Endothelial cell of umbilical vein (primary cell): ENCODE results near the gene PACS1. TPM values are rescaled to one million over a fixed set of nuclear protein-coding genes. Genes with fewer than 3 reads are reported as not detected.

Experiments
- BruUV-seq: library from RNA; stranded (reverse); fragments of 400-500 nt; replicated peaks from 2 replicates; lab custom pipeline; 2021; lab: Mats Ljungman, UMichigan
- CTCF ChIA-PET: fragments of 300-600, 350-600 bp; sonication (Branson Sonifier 250); formaldehyde crosslinking; loops from one replicate; lab custom pipeline; 2021; ENCODE audit warnings: antibody characterized with exemption, inconsistent platforms; lab: Charles Lee
- POLR2A ChIA-PET: fragments of 300-600, 350-600 bp; sonication (Branson Sonifier 250); formaldehyde crosslinking; loops from one replicate; lab custom pipeline; 2021; ENCODE audit warnings: antibody characterized with exemption, inconsistent platforms; lab: Charles Lee
- DNase-seq: peaks from one replicate; pipeline ENCODE4 v3.0.0-alpha.2; 2011; ENCODE audit warnings: low read depth, low spot score
- FAIRE-seq: peaks from 2 replicates; lab custom pipeline; 2011; peaks lifted over from hg19 to GRCh38; lab: Jason Lieb, UNC
- H2AFZ ChIP-seq: 2 replicates; pipeline ENCODE4 v1.6.0; 2012; ENCODE audit warnings: low read depth, low read length, control low read depth, inconsistent platforms
- H3K27ac ChIP-seq: 2 replicates; pipeline ENCODE4 v1.5.1; 2011; ENCODE audit warnings: low read depth, mild to moderate bottlenecking, control low read depth, low read length, moderate library complexity; ENCODE audit not compliant: insufficient read depth
- H3K27me3 ChIP-seq, 2 experiments: 2 replicates each; pipeline versions ENCODE4 v1.6.0 to v1.6.1; 2011; ENCODE audit warnings: low read length in 2 of 2, mixed read lengths in 1 of 2; ENCODE audit not compliant: control insufficient read depth in 2 of 2, insufficient read depth in 2 of 2
- H3K36me3 ChIP-seq, 2 experiments: 2 replicates in 1 of 2; 3 replicates in 1 of 2; pipeline ENCODE4 v1.5.1; 2011; ENCODE audit warnings: low read length in 2 of 2, mild to moderate bottlenecking in 1 of 2, moderate library complexity in 1 of 2; ENCODE audit not compliant: control insufficient read depth in 2 of 2, insufficient read depth in 2 of 2; ENCODE audit errors: extremely low read depth in 1 of 2
- H3K4me1 ChIP-seq: 3 replicates; pipeline ENCODE4 v1.5.1; 2011; ENCODE audit warnings: mild to moderate bottlenecking, low read length; ENCODE audit not compliant: control insufficient read depth, insufficient read depth; ENCODE audit errors: extremely low read depth
- H3K4me2 ChIP-seq: 2 replicates; pipeline ENCODE4 v1.6.1; 2011; ENCODE audit warnings: low read length, control low read depth, mixed read lengths; ENCODE audit not compliant: insufficient read depth
- H3K4me3 ChIP-seq, 3 experiments: fragments of 200-600 bp in 1 of 3; sonication (generic), shearing (Covaris generic) in 1 of 3; replicated peaks in 1 of 3; 2 replicates each; pipeline ENCODE4 v1.5.1; 2011 to 2016; ENCODE audit warnings: control low read depth in 3 of 3, low read length in 3 of 3, mild to moderate bottlenecking in 2 of 3, inconsistent platforms in 1 of 3, low read depth in 1 of 3, moderate library complexity in 1 of 3; ENCODE audit not compliant: insufficient read depth in 1 of 3
- H3K79me2 ChIP-seq: 2 replicates; pipeline ENCODE4 v1.6.0; 2012; ENCODE audit warnings: low read length, inconsistent platforms; ENCODE audit not compliant: control insufficient read depth, insufficient read depth
- H3K9ac ChIP-seq: replicated peaks from 2 replicates; pipeline ENCODE3; 2011; ENCODE audit warnings: low read length, control low read depth; ENCODE audit not compliant: insufficient read depth; ENCODE audit errors: extremely low read depth
- H3K9me1 ChIP-seq: replicated peaks from 3 replicates; pipeline ENCODE4 v1.6.0; 2011; ENCODE audit warnings: mild to moderate bottlenecking, low read length; ENCODE audit not compliant: control insufficient read depth, insufficient read depth; ENCODE audit errors: extremely low read depth
- H3K9me3 ChIP-seq: replicated peaks from 2 replicates; pipeline ENCODE4 v1.5.1; 2012; ENCODE audit warnings: low read length, inconsistent platforms; ENCODE audit not compliant: control insufficient read depth, insufficient read depth
- H4K20me1 ChIP-seq: replicated peaks from 2 replicates; pipeline ENCODE3; 2011; ENCODE audit warnings: mild to moderate bottlenecking, low read length; ENCODE audit not compliant: control insufficient read depth, insufficient read depth; ENCODE audit errors: extremely low read depth
- EZH2 ChIP-seq: IDR thresholded peaks from 2 replicates; pipeline ENCODE4 v1.6.1; 2012; ENCODE audit warnings: borderline replicate concordance, low read depth, mild to moderate bottlenecking, moderate library complexity, low read length, inconsistent platforms; ENCODE audit not compliant: severe bottlenecking
- FOS ChIP-seq: IDR thresholded peaks from 2 replicates; pipeline ENCODE4 v1.6.1; 2011; ENCODE audit warnings: mild to moderate bottlenecking, low read length, moderate library complexity, borderline replicate concordance; ENCODE audit not compliant: insufficient read depth
- GATA2 ChIP-seq: IDR thresholded peaks from 2 replicates; pipeline ENCODE4 v1.7.0; 2011; ENCODE audit warnings: low read depth, mild to moderate bottlenecking, moderate library complexity, mixed read lengths, low read length; ENCODE audit not compliant: insufficient read length, insufficient read depth
- POLR2A ChIP-seq: IDR thresholded peaks from 2 replicates; pipeline ENCODE4 v1.6.1; 2012; ENCODE audit warnings: low read depth, mild to moderate bottlenecking, control low read depth, low read length
- POLR2AphosphoS5 ChIP-seq: IDR thresholded peaks from 2 replicates; pipeline ENCODE4 v1.6.1; 2012; ENCODE audit warnings: low read depth, mild to moderate bottlenecking, control low read depth, low read length, moderate library complexity; ENCODE audit not compliant: insufficient read depth
- dilution Hi-C: fragments of 300-500 bp; cut with MboI; formaldehyde crosslinking; loops from one replicate; pipeline ENCODE4 v1.15.0; 2019; ENCODE audit warnings: low sequenced_read_pairs; ENCODE audit not compliant: extremely low pct_ligation_motif_present
- intact Hi-C: fragments of 100-400 bp; cut with micrococcal nuclease; formaldehyde crosslinking; loops from one replicate; pipeline ENCODE4 v1.10.0; 2022
- polyA plus RNA-seq, 4 experiments: library from polyadenylated mRNA; depleted of rRNA in 3 of 4; stranded (reverse) in 3 of 4; unstranded in 1 of 4; fragments of >200 nt; gene quantifications; 2 replicates each; pipeline versions ENCODE4 v1.2.1 to v1.2.3, GENCODE V29; 2011 to 2012; ENCODE audit warnings: missing spikeins in 1 of 4
- total RNA-seq: library from RNA; stranded (reverse); gene quantifications from 2 replicates; pipeline ENCODE4 v1.2.3, GENCODE V29; 2021
- TF ChIP-seq, protein P1 (sequence below): IDR thresholded peaks from 2 replicates; pipeline ENCODE4 v1.6.1; 2011; ENCODE audit not compliant: insufficient read depth, insufficient read length
- TF ChIP-seq, protein P2 (sequence below), 2 donors: IDR thresholded peaks; 1 replicate in 1 of 2; 2 replicates in 1 of 2; pipeline ENCODE4 v1.5.1; 2011; ENCODE audit warnings: low read length in 2 of 2, mild to moderate bottlenecking in 2 of 2, moderate library complexity in 2 of 2, control low read depth in 1 of 2, inconsistent platforms in 1 of 2, low read depth in 1 of 2; ENCODE audit not compliant: insufficient read depth in 1 of 2; ENCODE audit errors: extremely low read depth in 1 of 2

PACS1 gene
- total and polyA plus RNA-seq, 2 donors (not counting 3 experiments of a cell fraction or from before 2014, with no cell fraction given), result 26.4 to 64.4 TPM

DNA sequence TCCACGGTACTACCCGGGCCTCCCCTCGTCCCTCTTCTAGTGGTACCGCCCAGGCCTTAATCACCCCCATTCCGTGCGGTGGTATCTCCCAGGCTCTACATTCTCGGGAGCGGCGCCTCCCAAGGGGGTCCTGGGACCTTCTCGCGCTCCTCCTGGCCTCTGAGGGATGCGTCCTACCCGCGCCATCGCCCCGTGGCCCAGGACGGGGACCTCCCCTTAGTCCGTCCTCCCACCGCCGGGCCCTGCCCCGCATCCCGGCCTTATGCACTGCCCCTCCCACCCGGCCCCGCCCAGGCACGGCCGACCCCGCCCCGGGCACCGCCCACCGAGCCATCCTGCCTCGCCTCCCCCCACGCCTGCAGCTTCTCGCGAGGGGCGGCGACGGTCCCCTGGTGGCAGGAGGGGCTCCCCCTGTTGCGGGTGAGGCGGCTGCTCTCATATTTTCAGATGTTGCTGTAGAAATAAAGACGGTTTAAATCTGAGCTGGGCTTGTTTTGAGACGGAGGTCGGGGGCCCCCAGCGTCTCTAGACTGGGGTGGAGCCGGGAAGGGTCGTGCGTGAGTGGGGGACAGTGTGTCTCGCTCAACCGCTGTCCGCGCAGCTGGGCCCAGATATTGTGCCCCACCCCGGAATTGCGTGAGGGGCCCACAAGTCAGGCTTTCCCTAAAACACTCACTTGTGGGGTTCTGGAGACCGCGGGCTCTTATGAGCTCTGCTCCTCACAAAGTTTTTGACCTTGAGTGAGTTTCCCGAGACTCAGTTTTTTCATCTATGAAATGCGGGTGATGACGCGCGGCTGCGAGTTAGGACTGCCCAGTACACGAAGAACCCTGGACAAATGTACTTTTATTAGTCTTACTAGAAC is 197.5 kb downstream of the PACS1 start:
- peaks cover 6 to 29% of the 10 kb centered on the region in 2 experiments for H3K36me3 ChIP-seq
- ChIA-PET POLR2A (interaction anchor here (1.6 kb wide), 2 partner anchors 9 to 21 kb away, joined by 5 to 12 read pairs; partner anchors contain the start of gene YIF1A), CTCF (interaction anchor here (1.0 to 6.2 kb wide), 2 partner anchors 14 to 379 kb away, joined by 3 to 53 read pairs; partner anchors contain the start of gene FIBP)
- no peaks in the 10 kb centered on the region for H3K27me3 ChIP-seq
- H3K9me3 ChIP-seq, result no peaks in the 10 kb centered on the region
- peak overlapping the region; percentile 27 to 64 (median 46) for H3K4me3 ChIP-seq
- peak; percentile 91 for DNase-seq
- peaks cover 12% of the 10 kb centered on the region for H3K4me1 ChIP-seq
- H3K9me1 ChIP-seq, result no peaks in the 10 kb centered on the region
- no peaks in the 10 kb centered on the region for H4K20me1 ChIP-seq
- dilution Hi-C loops, result no loop called here
- FAIRE-seq, result no peak
- H2AFZ ChIP-seq, result peak overlapping the region; percentile 58
- H3K79me2 ChIP-seq, result peaks cover 28% of the 10 kb centered on the region
- peak overlapping the region; percentile 74 for H3K27ac ChIP-seq
- TF ChIP-seq POLR2AphosphoS5 (peak; percentile 62), FOS (no peak), GATA2 (no peak), EZH2 (no peak), POLR2A (no peak)
- TF ChIP-seq, protein P1, sequence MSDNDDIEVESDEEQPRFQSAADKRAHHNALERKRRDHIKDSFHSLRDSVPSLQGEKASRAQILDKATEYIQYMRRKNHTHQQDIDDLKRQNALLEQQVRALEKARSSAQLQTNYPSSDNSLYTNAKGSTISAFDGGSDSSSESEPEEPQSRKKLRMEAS, result no peak
- TF ChIP-seq, protein P2, sequence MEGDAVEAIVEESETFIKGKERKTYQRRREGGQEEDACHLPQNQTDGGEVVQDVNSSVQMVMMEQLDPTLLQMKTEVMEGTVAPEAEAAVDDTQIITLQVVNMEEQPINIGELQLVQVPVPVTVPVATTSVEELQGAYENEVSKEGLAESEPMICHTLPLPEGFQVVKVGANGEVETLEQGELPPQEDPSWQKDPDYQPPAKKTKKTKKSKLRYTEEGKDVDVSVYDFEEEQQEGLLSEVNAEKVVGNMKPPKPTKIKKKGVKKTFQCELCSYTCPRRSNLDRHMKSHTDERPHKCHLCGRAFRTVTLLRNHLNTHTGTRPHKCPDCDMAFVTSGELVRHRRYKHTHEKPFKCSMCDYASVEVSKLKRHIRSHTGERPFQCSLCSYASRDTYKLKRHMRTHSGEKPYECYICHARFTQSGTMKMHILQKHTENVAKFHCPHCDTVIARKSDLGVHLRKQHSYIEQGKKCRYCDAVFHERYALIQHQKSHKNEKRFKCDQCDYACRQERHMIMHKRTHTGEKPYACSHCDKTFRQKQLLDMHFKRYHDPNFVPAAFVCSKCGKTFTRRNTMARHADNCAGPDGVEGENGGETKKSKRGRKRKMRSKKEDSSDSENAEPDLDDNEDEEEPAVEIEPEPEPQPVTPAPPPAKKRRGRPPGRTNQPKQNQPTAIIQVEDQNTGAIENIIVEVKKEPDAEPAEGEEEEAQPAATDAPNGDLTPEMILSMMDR (IDR thresholded peaks at IDR 0.05; ENCODE audit: extremely low read depth in 1 of 2, insufficient read depth in 1 of 2, low read depth in 1 of 2, low read length in 2 of 2), result peak in 1 of 2 donors; percentile 25
- peak overlapping the region; percentile 90 for H3K9ac ChIP-seq
- H3K4me2 ChIP-seq, result peak overlapping the region; percentile 93
- intact Hi-C loops, result loop anchor here (1.0 to 2.0 kb wide), 3 partner anchors 9 to 45 kb away; partner anchors contain the start of gene YIF1A
- BruUV-seq, result TSS peak; percentile 69
